T-helper 2 cell treated with Interferon-gamma antibody and Interleukin-4, amounts not matched to agents 5 μg/mL and 100 μg/mL, for 36 hours (primary cell): Measurements from ENCODE around the gene SUPT3H.

Experiments used
- DNase-seq: peaks from one replicate; pipeline ENCODE4 v3.0.0; 2021; ENCODE audit warnings: low spot score
- H3K27ac Mint-ChIP-seq: one replicate; pipeline ENCODE4 v1.8.0; 2021; ENCODE audit warnings: mild to moderate bottlenecking, mixed read lengths
- H3K27me3 Mint-ChIP-seq: one replicate; pipeline ENCODE4 v1.8.0; 2021; ENCODE audit warnings: low read depth, mixed read lengths
- H3K36me3 Mint-ChIP-seq: one replicate; pipeline ENCODE4 v1.8.0; 2021; ENCODE audit warnings: low read depth, mixed read lengths
- H3K4me1 Mint-ChIP-seq: one replicate; pipeline ENCODE4 v1.8.0; 2021; ENCODE audit warnings: low read depth, mixed read lengths
- H3K4me3 Mint-ChIP-seq: one replicate; pipeline ENCODE4 v1.8.0; 2022; ENCODE audit warnings: mild to moderate bottlenecking, moderate library complexity, mixed read lengths
- H3K9me3 Mint-ChIP-seq: one replicate; pipeline ENCODE4 v1.8.0; 2021; ENCODE audit warnings: mixed read lengths

Gene SUPT3H

DNA sequence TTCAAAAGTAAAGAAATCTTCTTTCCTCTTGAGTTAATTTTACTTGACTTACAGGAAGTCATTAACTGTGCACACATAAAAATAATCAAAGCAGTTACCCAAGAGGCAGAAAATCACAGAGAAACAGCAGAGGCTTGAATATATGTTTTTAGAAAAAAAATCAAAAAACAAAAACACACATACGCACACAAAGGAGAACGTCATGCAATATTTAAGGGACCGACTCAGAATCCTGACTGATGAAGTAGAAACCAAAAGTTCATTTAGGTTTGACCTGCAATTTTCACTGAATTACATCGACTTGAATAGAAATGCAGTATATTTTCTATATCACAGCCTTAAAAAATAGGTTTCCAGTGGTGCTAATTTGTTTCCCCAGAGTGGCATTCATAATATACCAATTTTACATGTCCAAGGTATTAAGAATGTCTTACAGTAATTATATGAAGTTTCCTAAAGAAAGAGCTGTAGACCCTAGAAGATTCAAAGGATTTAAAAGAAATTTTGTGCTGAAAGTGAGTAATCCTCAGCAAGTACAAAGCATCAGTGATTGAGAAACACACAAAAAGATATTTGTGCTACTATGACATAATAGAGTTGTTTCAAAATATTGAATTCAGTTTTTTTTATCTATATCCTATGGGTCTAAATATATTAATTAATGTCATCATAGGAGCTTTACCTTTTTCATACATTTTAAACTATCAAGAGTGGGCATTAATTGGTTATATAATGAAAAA, 408.1 kb downstream of the SUPT3H start:
- Mint-ChIP-seq H3K36me3 (peaks cover 26% of the 10 kb centered on the region), H3K27me3 (no peaks in the 10 kb centered on the region), H3K4me1 (peaks cover 17% of the 10 kb centered on the region), H3K9me3 (peaks cover 31% of the 10 kb centered on the region), H3K27ac (peak overlapping the region; percentile 33), H3K4me3 (peak overlapping the region; percentile 54)
- no peak for DNase-seq

- no peak for DNase-seq
- H3K4me3 Mint-ChIP-seq: no peak overlapping the region
- peaks cover 12% of the 10 kb centered on the region for H3K9me3 Mint-ChIP-seq
- peaks cover 11% of the 10 kb centered on the region for H3K36me3 Mint-ChIP-seq
- peaks cover 16% of the 10 kb centered on the region for H3K4me1 Mint-ChIP-seq
- no peaks in the 10 kb centered on the region for H3K27me3 Mint-ChIP-seq
- H3K27ac Mint-ChIP-seq: no peak overlapping the region
These were observed 410.3 kb downstream of the SUPT3H start for GRCh38 chr6:44967481-44967880.

DNA sequence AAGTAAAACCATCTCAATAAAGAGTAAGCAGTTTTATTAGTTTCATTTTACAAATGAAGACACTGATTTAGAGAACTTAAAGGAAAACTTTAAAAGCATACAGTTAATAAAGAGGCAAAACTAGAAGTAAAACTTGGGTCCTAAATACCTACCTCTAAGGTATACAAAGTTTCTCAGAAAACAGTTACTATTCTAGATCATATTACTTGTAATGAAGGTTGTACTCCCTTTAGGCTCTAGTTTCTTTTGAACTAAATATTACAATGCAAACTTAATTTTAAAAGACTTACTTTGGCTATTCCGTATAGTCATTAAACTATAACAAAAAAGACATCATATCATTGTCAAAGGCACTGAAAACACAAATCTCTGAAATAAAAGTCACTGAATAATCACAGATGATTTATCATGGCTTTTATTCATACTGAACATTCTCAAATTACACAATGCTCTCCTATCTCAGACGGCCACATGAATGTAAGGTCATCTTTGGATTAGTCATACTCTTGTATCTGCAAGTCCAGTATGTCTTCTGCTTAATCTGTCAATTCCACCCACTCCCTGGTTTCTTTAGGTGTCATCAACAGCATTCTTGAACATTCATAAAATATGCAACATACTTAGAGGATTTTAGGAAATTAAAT, 411.2 kb downstream of the SUPT3H start:
- Mint-ChIP-seq H3K27ac (no peak overlapping the region), H3K4me1 (peaks cover 23% of the 10 kb centered on the region), H3K9me3 (peaks cover 6% of the 10 kb centered on the region), H3K36me3 (peaks cover 7% of the 10 kb centered on the region), H3K27me3 (no peaks in the 10 kb centered on the region), H3K4me3 (no peak overlapping the region)
- no peak for DNase-seq

DNA sequence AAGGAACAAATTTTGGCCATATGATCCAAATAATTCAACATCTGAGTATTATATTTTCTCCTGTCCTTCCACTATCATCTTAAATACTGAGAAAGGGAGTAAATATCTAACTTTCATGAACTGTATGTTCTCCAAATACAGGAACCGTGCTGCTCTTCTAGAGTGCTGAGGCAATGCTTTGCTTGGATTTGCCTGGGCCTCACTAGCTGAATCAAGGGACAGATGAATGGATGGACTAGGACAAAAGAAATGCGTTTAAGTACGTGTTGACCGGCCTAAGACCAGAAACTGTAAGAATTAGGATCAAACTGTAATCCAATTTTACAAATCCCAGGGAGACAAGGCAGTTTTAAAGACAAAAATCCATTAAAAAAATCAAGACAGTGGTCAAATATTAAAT, 412.0 kb downstream of the SUPT3H start:
- H3K4me3 Mint-ChIP-seq: no peak overlapping the region
- peaks cover 25% of the 10 kb centered on the region for H3K4me1 Mint-ChIP-seq

GRCh38 chr6:44960898-44961297, 416.8 kb downstream of the SUPT3H start:
- DNase-seq: peak; percentile 15
- Mint-ChIP-seq H3K4me3 (no peak overlapping the region), H3K4me1 (peaks cover 15% of the 10 kb centered on the region), H3K27ac (no peak overlapping the region), H3K9me3 (no peaks in the 10 kb centered on the region), H3K36me3 (peaks cover 4% of the 10 kb centered on the region), H3K27me3 (no peaks in the 10 kb centered on the region)

More for the DNA sequence above, 412.0 kb downstream of the SUPT3H start:
- H3K27me3 Mint-ChIP-seq: no peaks in the 10 kb centered on the region
- no peaks in the 10 kb centered on the region for H3K9me3 Mint-ChIP-seq
- DNase-seq: no peak
- H3K27ac Mint-ChIP-seq: no peak overlapping the region
- peaks cover 6% of the 10 kb centered on the region for H3K36me3 Mint-ChIP-seq

- Mint-ChIP-seq H3K9me3 (no peaks in the 10 kb centered on the region), H3K27ac (no peak overlapping the region), H3K4me3 (no peak overlapping the region), H3K4me1 (peaks cover 15% of the 10 kb centered on the region), H3K27me3 (no peaks in the 10 kb centered on the region), H3K36me3 (peaks cover 4% of the 10 kb centered on the region)
- DNase-seq: no peak
These were observed 418.1 kb downstream of the SUPT3H start for GRCh38 chr6:44959651-44960050.

- DNase-seq: no peak
- H3K27me3 Mint-ChIP-seq: no peaks in the 10 kb centered on the region
- peaks cover 15% of the 10 kb centered on the region for H3K4me1 Mint-ChIP-seq
- peaks cover 14% of the 10 kb centered on the region for H3K36me3 Mint-ChIP-seq
- no peak overlapping the region for H3K27ac Mint-ChIP-seq
- no peak overlapping the region for H3K4me3 Mint-ChIP-seq
- peaks cover 4% of the 10 kb centered on the region for H3K9me3 Mint-ChIP-seq
These were observed 420.6 kb downstream of the SUPT3H start for GRCh38 chr6:44957156-44957555.

DNA sequence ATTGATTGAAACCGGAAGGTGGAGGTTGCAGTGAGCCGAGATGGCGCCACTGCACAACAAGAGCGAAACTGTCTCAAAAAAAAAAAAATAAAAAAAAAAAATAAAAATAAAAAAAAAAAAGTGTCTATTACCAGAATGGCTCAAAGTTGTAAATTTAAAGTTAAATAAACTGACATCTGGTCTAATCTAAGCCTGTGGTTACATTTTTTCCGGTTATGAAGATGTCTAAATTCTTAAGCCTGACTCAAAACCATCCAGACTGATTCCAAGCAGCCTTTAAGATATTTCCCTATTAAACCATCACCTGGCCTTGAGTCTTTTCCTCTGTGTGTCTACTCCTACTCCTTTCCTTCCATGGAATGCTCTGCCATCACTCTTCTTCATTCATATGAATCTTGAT, 421.3 kb downstream of the SUPT3H start:
- H3K4me1 Mint-ChIP-seq: peaks cover 12% of the 10 kb centered on the region
- H3K9me3 Mint-ChIP-seq: peaks cover 4% of the 10 kb centered on the region
- H3K27me3 Mint-ChIP-seq: no peaks in the 10 kb centered on the region
- H3K27ac Mint-ChIP-seq: no peak overlapping the region
- no peak overlapping the region for H3K4me3 Mint-ChIP-seq
- DNase-seq: no peak
- H3K36me3 Mint-ChIP-seq: peaks cover 15% of the 10 kb centered on the region

- no peak overlapping the region for H3K4me3 Mint-ChIP-seq
- H3K27me3 Mint-ChIP-seq: no peaks in the 10 kb centered on the region
- H3K4me1 Mint-ChIP-seq: peaks cover 15% of the 10 kb centered on the region
- H3K9me3 Mint-ChIP-seq: peaks cover 13% of the 10 kb centered on the region
- H3K27ac Mint-ChIP-seq: no peak overlapping the region
- peaks cover 20% of the 10 kb centered on the region for H3K36me3 Mint-ChIP-seq
- no peak for DNase-seq
These were observed 422.6 kb downstream of the SUPT3H start for GRCh38 chr6:44955145-44955544.

GRCh38 chr6:44954281-44954680, 423.5 kb downstream of the SUPT3H start:
- Mint-ChIP-seq H3K4me1 (peaks cover 15% of the 10 kb centered on the region), H3K27ac (no peak overlapping the region), H3K9me3 (peaks cover 22% of the 10 kb centered on the region), H3K36me3 (peaks cover 24% of the 10 kb centered on the region), H3K27me3 (no peaks in the 10 kb centered on the region), H3K4me3 (no peak overlapping the region)
- no peak for DNase-seq

- Mint-ChIP-seq H3K27ac (peak overlapping the region; percentile 34), H3K27me3 (no peaks in the 10 kb centered on the region), H3K36me3 (peaks cover 40% of the 10 kb centered on the region), H3K4me1 (peaks cover 15% of the 10 kb centered on the region), H3K4me3 (no peak overlapping the region), H3K9me3 (peaks cover 34% of the 10 kb centered on the region)
- DNase-seq: no peak
These were observed 426.4 kb downstream of the SUPT3H start for GRCh38 chr6:44951253-44951747.

GRCh38 chr6:44949596-44950201, 428.0 kb downstream of the SUPT3H start:
- peaks cover 42% of the 10 kb centered on the region for H3K36me3 Mint-ChIP-seq
- H3K27me3 Mint-ChIP-seq: no peaks in the 10 kb centered on the region
- no peak overlapping the region for H3K4me3 Mint-ChIP-seq

GRCh38 chr6:44943541-44943940, 434.2 kb downstream of the SUPT3H start:
- Mint-ChIP-seq H3K27ac (no peak overlapping the region), H3K36me3 (peaks cover 48% of the 10 kb centered on the region), H3K4me3 (no peak overlapping the region)

More at GRCh38 chr6:44949596-44950201, 428.0 kb downstream of the SUPT3H start:
- peaks cover 15% of the 10 kb centered on the region for H3K4me1 Mint-ChIP-seq
- no peak for DNase-seq
- no peak overlapping the region for H3K27ac Mint-ChIP-seq
- peaks cover 45% of the 10 kb centered on the region for H3K9me3 Mint-ChIP-seq

GRCh38 chr6:44942798-44943197, 434.9 kb downstream of the SUPT3H start:
- H3K27ac Mint-ChIP-seq: no peak overlapping the region
- DNase-seq: no peak
- peaks cover 68% of the 10 kb centered on the region for H3K9me3 Mint-ChIP-seq
- H3K36me3 Mint-ChIP-seq: peaks cover 46% of the 10 kb centered on the region
- H3K4me1 Mint-ChIP-seq: peaks cover 27% of the 10 kb centered on the region
- no peaks in the 10 kb centered on the region for H3K27me3 Mint-ChIP-seq
- H3K4me3 Mint-ChIP-seq: no peak overlapping the region

More at GRCh38 chr6:44943541-44943940, 434.2 kb downstream of the SUPT3H start:
- no peaks in the 10 kb centered on the region for H3K27me3 Mint-ChIP-seq
- H3K4me1 Mint-ChIP-seq: peaks cover 20% of the 10 kb centered on the region
- DNase-seq: no peak
- H3K9me3 Mint-ChIP-seq: peaks cover 68% of the 10 kb centered on the region
